ENCODE results near the gene LRRC25. TPM values are rescaled to one million over a fixed set of nuclear protein-coding genes. Genes with fewer than 3 reads are reported as not detected.

LRRC25 gene
- total and polyA plus RNA-seq, 10 of the 15 experiments (the other 5 are each of a cell fraction or from before 2014, with no cell fraction given): 0.38 to 2.9 (median 1.2) TPM

- peak; percentile 59 for TF ChIP-seq USF2 (IDR thresholded peaks at IDR 0.05; ENCODE audit: borderline replicate concordance, low read depth, low read length)
- no peak; the same call in 1 of the 2 replicates for TF ChIP-seq JUNB (IDR thresholded peaks at IDR 0.05)
- TF ChIP-seq PAX8 (IDR thresholded peaks at IDR 0.05): 0 out of 2 replicates have a peak, but pooled peaks have one; percentile 81
- no peak for TF ChIP-seq ATF2 (IDR thresholded peaks at IDR 0.05; ENCODE audit: low read length)
- peak; percentile 83 for TF ChIP-seq TCF12 (IDR thresholded peaks at IDR 0.05; ENCODE audit: low read depth, low read length)
- no peak; the same call in 1 of the 2 replicates for TF ChIP-seq ASH2L (IDR thresholded peaks at IDR 0.05; ENCODE audit: borderline replicate concordance, low read depth)
- TF ChIP-seq BACH1 (IDR thresholded peaks at IDR 0.05; ENCODE audit: borderline replicate concordance): peak; percentile 60; the same call in 1 of the 2 replicates
- TF ChIP-seq PRDM15 (CRISPR knock-in tag; IDR thresholded peaks at IDR 0.05): no peak
- no peak for TF ChIP-seq NKRF (conservative IDR thresholded peaks at IDR 0.05)
- TF ChIP-seq SIN3A (IDR thresholded peaks at IDR 0.05; ENCODE audit: low read depth, low read length): no peak
- TF ChIP-seq NBN (IDR thresholded peaks at IDR 0.05): peak; percentile 91
- TF ChIP-seq CHD1 (IDR thresholded peaks at IDR 0.05; ENCODE audit: low read depth, low read length): no peak
- no peak for TF ChIP-seq SMARCA5 (IDR thresholded peaks at IDR 0.05)
- peak; percentile 61; the same call in 1 of the 2 replicates for TF ChIP-seq TCF3 (IDR thresholded peaks at IDR 0.05; ENCODE audit: borderline replicate concordance, insufficient read depth, low read depth, low read length)
- TF ChIP-seq ZBTB11 (CRISPR knock-in tag; IDR thresholded peaks at IDR 0.05): no peak
- TF ChIP-seq EGR1 (IDR thresholded peaks at IDR 0.05; ENCODE audit: borderline replicate concordance in 1 of 2, low read depth in 2 of 2, low read length in 2 of 2): no peak
- TF ChIP-seq BRCA1 (IDR thresholded peaks at IDR 0.05; ENCODE audit: low read depth, low read length): no peak
- no peak for TF ChIP-seq ZNF274 (IDR thresholded peaks at IDR 0.05; ENCODE audit: insufficient read depth, insufficient read length)
Observed at GRCh38 chr19:18408053-18408476, 10.6 kb upstream of the LRRC25 start (continued).
